Astrocyte (in vitro differentiated cells and primary cell): ENCODE measurements around the gene ARAP2. TPM values are rescaled to one million over a fixed set of nuclear protein-coding genes. Genes with fewer than 3 reads are reported as not detected.
A peak's percentile ranks its signal among the peaks of the same experiment; 100 is the strongest.

Experiments
- DNase-seq: peaks from one replicate; pipeline ENCODE4 v3.0.0-alpha.2; 2010; ENCODE audit warnings: low read depth
- FAIRE-seq: peaks from 2 replicates; lab custom pipeline; 2011; peaks lifted over from hg19 to GRCh38; lab: Jason Lieb, UNC
- H2AFZ ChIP-seq: 2 replicates; pipeline ENCODE4 v1.6.0; 2012; ENCODE audit warnings: low read depth, low read length, inconsistent platforms
- H3K27ac ChIP-seq: 2 replicates; pipeline ENCODE4 v1.5.1; 2011; ENCODE audit warnings: low read depth, low read length, inconsistent platforms
- H3K27me3 ChIP-seq: 2 replicates; pipeline ENCODE4 v1.6.0; 2011; ENCODE audit warnings: low read length, inconsistent platforms; ENCODE audit not compliant: insufficient read depth
- H3K36me3 ChIP-seq: 2 replicates; pipeline ENCODE4 v1.5.1; 2011; ENCODE audit warnings: low read length, inconsistent platforms; ENCODE audit not compliant: insufficient read depth
- H3K4me1 ChIP-seq: 2 replicates; pipeline ENCODE4 v1.5.1; 2011; ENCODE audit warnings: low read length, inconsistent platforms; ENCODE audit not compliant: insufficient read depth
- H3K4me2 ChIP-seq: 2 replicates; pipeline ENCODE4 v1.6.0; 2012; ENCODE audit warnings: low read length, inconsistent platforms
- H3K4me3 ChIP-seq: 2 replicates; pipeline ENCODE4 v1.5.1; 2011; ENCODE audit warnings: low read depth, mild to moderate bottlenecking, low read length, inconsistent platforms; ENCODE audit not compliant: insufficient read depth
- H3K79me2 ChIP-seq: 2 replicates; pipeline ENCODE4 v1.6.0; 2012; ENCODE audit warnings: mild to moderate bottlenecking, low read length, inconsistent platforms; ENCODE audit not compliant: insufficient read depth
- H3K9ac ChIP-seq: 2 replicates; pipeline ENCODE4 v1.6.0; 2012; ENCODE audit warnings: mild to moderate bottlenecking, low read length, inconsistent platforms
- H3K9me3 ChIP-seq: 2 replicates; pipeline ENCODE4 v1.5.1; 2012; ENCODE audit warnings: low read depth, mild to moderate bottlenecking, low read length, inconsistent platforms; ENCODE audit not compliant: insufficient read depth
- H4K20me1 ChIP-seq: 2 replicates; pipeline ENCODE4 v1.6.0; 2012; ENCODE audit warnings: low read length, inconsistent platforms; ENCODE audit not compliant: insufficient read depth
- H3K27ac Mint-ChIP-seq: one replicate; pipeline ENCODE4 v1.8.0; 2021; ENCODE audit warnings: mild to moderate bottlenecking, mixed read lengths; ENCODE audit not compliant: unreplicated experiment
- H3K27me3 Mint-ChIP-seq: one replicate; pipeline ENCODE4 v1.8.0; 2021; ENCODE audit warnings: low read depth, mixed read lengths; ENCODE audit not compliant: unreplicated experiment
- H3K36me3 Mint-ChIP-seq: one replicate; pipeline ENCODE4 v1.8.0; 2021; ENCODE audit warnings: low read depth, mixed read lengths; ENCODE audit not compliant: unreplicated experiment
- H3K4me1 Mint-ChIP-seq: one replicate; pipeline ENCODE4 v1.8.0; 2021; ENCODE audit warnings: low read depth, mixed read lengths; ENCODE audit not compliant: unreplicated experiment
- H3K4me3 Mint-ChIP-seq: one replicate; pipeline ENCODE4 v1.8.0; 2021; ENCODE audit warnings: mild to moderate bottlenecking, moderate library complexity, mixed read lengths; ENCODE audit not compliant: unreplicated experiment
- H3K9me3 Mint-ChIP-seq: one replicate; pipeline ENCODE4 v1.8.0; 2021; ENCODE audit warnings: mild to moderate bottlenecking, mixed read lengths; ENCODE audit not compliant: unreplicated experiment
- CTCF ChIP-seq: IDR thresholded peaks from 2 replicates; pipeline ENCODE4 v1.5.1; 2011; ENCODE audit warnings: low read depth, mild to moderate bottlenecking, inconsistent platforms, low read length, moderate library complexity; ENCODE audit not compliant: insufficient read depth
- EZH2 ChIP-seq: IDR thresholded peaks from 2 replicates; pipeline ENCODE4 v1.6.1; 2012; ENCODE audit warnings: mild to moderate bottlenecking, low read length, inconsistent platforms; ENCODE audit not compliant: insufficient read depth
- total RNA-seq: library from RNA; stranded (reverse); gene quantifications from 2 replicates; pipeline ENCODE4 v1.2.1, GENCODE V29; 2021

ARAP2 gene
- total RNA-seq, 1 donor from 2014 or later, result 9.6 TPM

GRCh38 chr4:36222702-36223101 is 21.6 kb downstream of the ARAP2 start:
- no peak overlapping the region for H3K4me3 ChIP-seq

GRCh38 chr4:36220776-36221175 is 23.5 kb downstream of the ARAP2 start:
- H3K9ac ChIP-seq, result no peak overlapping the region
- no peaks in the 10 kb centered on the region for H3K79me2 ChIP-seq
- no peak overlapping the region for H3K4me3 ChIP-seq
- no peaks in the 10 kb centered on the region for H3K9me3 ChIP-seq
- H3K4me1 ChIP-seq, result peaks cover 3% of the 10 kb centered on the region
- H3K36me3 ChIP-seq, result no peaks in the 10 kb centered on the region
- DNase-seq (no peak), FAIRE-seq (no peak)
- TF ChIP-seq EZH2 (no peak), CTCF (no peak)
- Mint-ChIP-seq H3K27me3 (no peaks in the 10 kb centered on the region), H3K27ac (no peak overlapping the region), H3K4me1 (peaks cover 6% of the 10 kb centered on the region), H3K36me3 (no peaks in the 10 kb centered on the region), H3K4me3 (no peak overlapping the region), H3K9me3 (no peaks in the 10 kb centered on the region)
- H4K20me1 ChIP-seq, result no peaks in the 10 kb centered on the region
- no peak overlapping the region for H3K27ac ChIP-seq
- no peaks in the 10 kb centered on the region for H3K27me3 ChIP-seq
- no peak overlapping the region for H2AFZ ChIP-seq
- no peak overlapping the region for H3K4me2 ChIP-seq

More at GRCh38 chr4:36222702-36223101, 21.6 kb downstream of the ARAP2 start:
- FAIRE-seq (no peak), DNase-seq (peak; percentile 14)
- Histone ChIP-seq H3K9ac (no peak overlapping the region), H3K27ac (no peak overlapping the region), H3K4me1 (peaks cover 3% of the 10 kb centered on the region), H2AFZ (no peak overlapping the region), H3K27me3 (no peaks in the 10 kb centered on the region), H3K9me3 (no peaks in the 10 kb centered on the region), H3K79me2 (no peaks in the 10 kb centered on the region), H3K4me2 (no peak overlapping the region), H4K20me1 (no peaks in the 10 kb centered on the region), H3K36me3 (no peaks in the 10 kb centered on the region)
- Mint-ChIP-seq H3K36me3 (no peaks in the 10 kb centered on the region), H3K4me1 (peaks cover 6% of the 10 kb centered on the region), H3K9me3 (no peaks in the 10 kb centered on the region), H3K27ac (no peak overlapping the region), H3K4me3 (no peak overlapping the region), H3K27me3 (no peaks in the 10 kb centered on the region)
- TF ChIP-seq EZH2, result no peak
- TF ChIP-seq CTCF, result no peak

- Histone ChIP-seq H3K27ac (no peak overlapping the region), H3K4me3 (no peak overlapping the region), H3K79me2 (no peaks in the 10 kb centered on the region), H3K36me3 (no peaks in the 10 kb centered on the region), H3K4me1 (peaks cover 3% of the 10 kb centered on the region), H4K20me1 (no peaks in the 10 kb centered on the region), H2AFZ (no peak overlapping the region), H3K4me2 (no peak overlapping the region), H3K9ac (no peak overlapping the region), H3K27me3 (no peaks in the 10 kb centered on the region), H3K9me3 (no peaks in the 10 kb centered on the region)
- Mint-ChIP-seq H3K27ac (no peak overlapping the region), H3K4me3 (no peak overlapping the region), H3K27me3 (no peaks in the 10 kb centered on the region), H3K9me3 (no peaks in the 10 kb centered on the region), H3K4me1 (no peaks in the 10 kb centered on the region), H3K36me3 (no peaks in the 10 kb centered on the region)
- FAIRE-seq (no peak), DNase-seq (no peak)
- no peak for TF ChIP-seq CTCF
These were observed 26.2 kb downstream of the ARAP2 start for GRCh38 chr4:36218121-36218520.
